Iris pigment epithelial cell (primary cell): ENCODE data around the gene DEFB119.
"Not testable (repeated sequence)": the region's sequence is repeated elsewhere in the genome, so short reads cannot be mapped to it uniquely, and the experiment has no call there.

ENCODE experiments used
- DNase-seq: peaks from one replicate; pipeline ENCODE4 v3.0.0-alpha.2; 2011; ENCODE audit warnings: low read depth

DEFB119 gene

GRCh38 chr20:31390490-31390889 lies at the start of gene DEFB119:
Gene DEFB119, minus strand, starts transcription at chr20:31390590. Its CDS starts 107 bp downstream, at chr20:31390483.
- no peak for DNase-seq

GRCh38 chr20:31430568-31431115 lies 40.3 kb upstream of the DEFB119 start:
- no peak for DNase-seq

- not testable (repeated sequence) for DNase-seq
Observed at GRCh38 chr20:31427576-31427975, 37.2 kb upstream of the DEFB119 start.

- not testable (repeated sequence) for DNase-seq
Observed at GRCh38 chr20:31426891-31427551, 36.6 kb upstream of the DEFB119 start.

GRCh38 chr20:31425797-31426196 lies 35.4 kb upstream of the DEFB119 start:
- DNase-seq: no peak

- no peak for DNase-seq
Observed at GRCh38 chr20:31418307-31418706, 27.9 kb upstream of the DEFB119 start.

- DNase-seq: no peak
Observed at GRCh38 chr20:31415653-31416052, 25.3 kb upstream of the DEFB119 start.

GRCh38 chr20:31414381-31414780 lies 24.0 kb upstream of the DEFB119 start:
- no peak for DNase-seq

GRCh38 chr20:31410011-31410410 lies 19.6 kb upstream of the DEFB119 start:
- DNase-seq: no peak

GRCh38 chr20:31406115-31406514 lies 15.7 kb upstream of the DEFB119 start, which contains the start of gene DEFB121:
Gene DEFB121, minus strand, starts transcription at chr20:31406215. Its CDS starts 63 bp downstream, at chr20:31406152.
- no peak for DNase-seq

- DNase-seq: no peak
Observed at GRCh38 chr20:31403886-31404285, 13.5 kb upstream of the DEFB119 start.

- no peak for DNase-seq
Observed at GRCh38 chr20:31394900-31395299, 4.5 kb upstream of the DEFB119 start.

- DNase-seq: no peak
Observed at GRCh38 chr20:31392836-31393235, 2.4 kb upstream of the DEFB119 start.

- no peak for DNase-seq
Observed at GRCh38 chr20:31374346-31374745, 16.0 kb downstream of the DEFB119 start.

GRCh38 chr20:31368301-31368700 lies 22.1 kb downstream of the DEFB119 start, which contains the start of gene DEFB118:
Gene DEFB118, plus strand, starts transcription at chr20:31368601. Its CDS starts 50 bp downstream, at chr20:31368651.
- no peak for DNase-seq

GRCh38 chr20:31364272-31364671 lies 26.1 kb downstream of the DEFB119 start:
- not testable (repeated sequence) for DNase-seq

GRCh38 chr20:31363295-31363694 lies 27.1 kb downstream of the DEFB119 start:
- DNase-seq: no peak

- no peak for DNase-seq
Observed at GRCh38 chr20:31355981-31356380, 34.4 kb downstream of the DEFB119 start.

- DNase-seq: no peak
Observed at GRCh38 chr20:31341470-31341869, 48.9 kb downstream of the DEFB119 start.

GRCh38 chr20:31330893-31331292 lies 59.5 kb downstream of the DEFB119 start:
- DNase-seq: no peak
